HG02970 (cell line): ENCODE measurements around the gene FANCD2.
A peak's percentile ranks its signal among the peaks of the same experiment; 100 is the strongest.
"Not testable (repeated sequence)": the region's sequence is repeated elsewhere in the genome, so short reads cannot be mapped to it uniquely, and the experiment has no call there.

Source experiments
- ATAC-seq: cut with Tn5 transposase; IDR thresholded peaks from one replicate; pipeline ENCODE4 v1.9.1; 2021; ENCODE audit warnings: mild to moderate bottlenecking, moderate library complexity, moderate number of reproducible peaks; ENCODE audit not compliant: unreplicated experiment, low FRiP score

Gene FANCD2

GRCh38 chr3:10026084-10026890, at the start of gene FANCD2:
TSS of gene FANCD2 (plus strand) at chr3:10026437. CDS start at chr3:10028658, 2,221 bp downstream.
- peak; percentile 84 for ATAC-seq

- ATAC-seq = no peak
These were observed 49.2 kb upstream of the FANCD2 start for GRCh38 chr3:9976721-9977709.

- ATAC-seq = no peak
These were observed 47.4 kb upstream of the FANCD2 start for GRCh38 chr3:9978710-9979305.

GRCh38 chr3:9980251-9980650, 46.0 kb upstream of the FANCD2 start:
- ATAC-seq = no peak

GRCh38 chr3:9986230-9986725, 40.0 kb upstream of the FANCD2 start:
- ATAC-seq = peak; percentile 19

- ATAC-seq = no peak
These were observed 32.0 kb upstream of the FANCD2 start for GRCh38 chr3:9994086-9994844.

GRCh38 chr3:10000686-10001085, 25.6 kb upstream of the FANCD2 start:
- ATAC-seq = no peak

- no peak for ATAC-seq
These were observed 23.3 kb upstream of the FANCD2 start for GRCh38 chr3:10002951-10003350.

- ATAC-seq = no peak
These were observed 21.7 kb upstream of the FANCD2 start for GRCh38 chr3:10004506-10004905.

GRCh38 chr3:10004960-10005564, 21.2 kb upstream of the FANCD2 start:
- no peak for ATAC-seq

- no peak for ATAC-seq
These were observed 20.0 kb upstream of the FANCD2 start for GRCh38 chr3:10006048-10006761.

GRCh38 chr3:10006762-10007090, 19.5 kb upstream of the FANCD2 start:
- ATAC-seq = no peak

GRCh38 chr3:10007126-10007782, 19.0 kb upstream of the FANCD2 start:
- no peak for ATAC-seq

- not testable (repeated sequence) for ATAC-seq
These were observed 18.0 kb upstream of the FANCD2 start for GRCh38 chr3:10008216-10008587.

- no peak for ATAC-seq
These were observed 17.5 kb upstream of the FANCD2 start for GRCh38 chr3:10008588-10009344.

- ATAC-seq = peak; percentile 4
These were observed 15.8 kb upstream of the FANCD2 start for GRCh38 chr3:10010421-10010877.

GRCh38 chr3:10010878-10011465, 15.3 kb upstream of the FANCD2 start:
- ATAC-seq = peak; percentile 80
